GM18909 (cell line): ENCODE measurements around the gene TP53.
"Not testable (repeated sequence)": the region's sequence is repeated elsewhere in the genome, so short reads cannot be mapped to it uniquely, and the experiment has no call there.

Experiments
- ATAC-seq: cut with Tn5 transposase; IDR thresholded peaks from one replicate; pipeline ENCODE4 v1.9.1; 2021; ENCODE audit warnings: mild to moderate bottlenecking; ENCODE audit not compliant: unreplicated experiment, poor library complexity

The TP53 gene

GRCh38 chr17:7684851-7685532 is 2.3 kb downstream of the TP53 start:
- no peak for ATAC-seq

- ATAC-seq, result no peak
Observed at GRCh38 chr17:7677388-7678067, 9.8 kb downstream of the TP53 start.

GRCh38 chr17:7676533-7676932 is 10.8 kb downstream of the TP53 start:
- no peak for ATAC-seq

- no peak for ATAC-seq
Observed at GRCh38 chr17:7674934-7675333, 12.4 kb downstream of the TP53 start.

- ATAC-seq, result no peak
Observed at GRCh38 chr17:7673239-7673638, 14.1 kb downstream of the TP53 start.

- no peak for ATAC-seq
Observed at GRCh38 chr17:7668482-7668881, 18.8 kb downstream of the TP53 start.

- ATAC-seq, result no peak
Observed at GRCh38 chr17:7667656-7668406, 19.5 kb downstream of the TP53 start.

- no peak for ATAC-seq
Observed at GRCh38 chr17:7656958-7657609, 30.2 kb downstream of the TP53 start.

- ATAC-seq, result no peak
Observed at GRCh38 chr17:7655541-7655840, 31.8 kb downstream of the TP53 start.

GRCh38 chr17:7654832-7655540 is 32.3 kb downstream of the TP53 start:
- ATAC-seq, result no peak

- ATAC-seq, result no peak
Observed at GRCh38 chr17:7652388-7653356, 34.6 kb downstream of the TP53 start.

GRCh38 chr17:7651665-7652387 is 35.5 kb downstream of the TP53 start:
- no peak for ATAC-seq

- no peak for ATAC-seq
Observed at GRCh38 chr17:7651097-7651664, 36.1 kb downstream of the TP53 start.

GRCh38 chr17:7650509-7651096 is 36.7 kb downstream of the TP53 start, which contains the start of gene ATP1B2:
Gene ATP1B2 (plus strand): TSS chr17:7650926. CDS start chr17:7651519, 593 bp downstream.
- no peak for ATAC-seq

GRCh38 chr17:7647018-7647417 is 40.3 kb downstream of the TP53 start:
- no peak for ATAC-seq

GRCh38 chr17:7646457-7646856 is 40.8 kb downstream of the TP53 start:
- no peak for ATAC-seq

GRCh38 chr17:7644775-7645174 is 42.5 kb downstream of the TP53 start:
- ATAC-seq, result no peak

- not testable (repeated sequence) for ATAC-seq
Observed at GRCh38 chr17:7641635-7642034, 45.7 kb downstream of the TP53 start.
